Small intestine (tissue), 7 donors: ENCODE results near the gene PEDS1. TPM values are rescaled to one million over a fixed set of nuclear protein-coding genes. Genes with fewer than 3 reads are reported as not detected.

Experiments used
- DNase-seq, 2 donors: peaks; one replicate each; pipeline versions ENCODE4 v3.0.0 to v3.0.0-alpha.2; 2013
- FAIRE-seq: peaks from 2 replicates; lab custom pipeline; 2012; peaks lifted over from hg19 to GRCh38; lab: Jason Lieb, UNC
- H3K27ac ChIP-seq, 3 donors: one replicate each; pipeline ENCODE4 v1.5.1; 2013; ENCODE audit warnings: low read length in 2 of 3, mild to moderate bottlenecking in 2 of 3, control low read depth in 1 of 3, inconsistent platforms in 1 of 3, low read depth in 1 of 3, moderate library complexity in 1 of 3
- H3K27me3 ChIP-seq, 3 donors: one replicate each; pipeline ENCODE4 v1.6.1; 2013; ENCODE audit warnings: low read length in 3 of 3, inconsistent platforms in 1 of 3; ENCODE audit not compliant: control insufficient read depth in 3 of 3, insufficient read depth in 3 of 3
- H3K36me3 ChIP-seq, 3 donors: one replicate each; pipeline ENCODE4 v1.6.1; 2013; ENCODE audit warnings: low read length in 3 of 3, inconsistent platforms in 1 of 3, low read depth in 1 of 3, mild to moderate bottlenecking in 1 of 3, moderate library complexity in 1 of 3; ENCODE audit not compliant: control insufficient read depth in 3 of 3, insufficient read depth in 2 of 3
- H3K4me1 ChIP-seq, 3 donors: one replicate each; pipeline ENCODE4 v1.6.1; 2013; ENCODE audit warnings: low read length in 2 of 3, inconsistent platforms in 1 of 3, low read depth in 1 of 3, mild to moderate bottlenecking in 1 of 3, moderate library complexity in 1 of 3; ENCODE audit not compliant: control insufficient read depth in 3 of 3, insufficient read depth in 2 of 3
- H3K4me3 ChIP-seq, 3 donors: one replicate each; pipeline ENCODE4 v1.5.1; 2013; ENCODE audit warnings: low read length in 3 of 3, control low read depth in 1 of 3, inconsistent platforms in 1 of 3, low read depth in 1 of 3, mild to moderate bottlenecking in 1 of 3, moderate library complexity in 1 of 3
- H3K9me3 ChIP-seq, 2 donors: one replicate each; pipeline ENCODE4 v1.6.1; 2013; ENCODE audit warnings: low read depth in 1 of 2, low read length in 1 of 2; ENCODE audit not compliant: control insufficient read depth in 2 of 2, insufficient read depth in 1 of 2
- WGBS, 3 donors: extraction: QIAGEN DNeasy Blood & Tissue Kit; methylation state at CpG; one replicate each; pipeline ENCODE4 v1.1.7; 2013; 5-methylcytosine and 5-hydroxymethylcytosine counted together
- polyA plus RNA-seq, 4 donors: library from polyadenylated mRNA; stranded (reverse) in 3 of 4; unstranded in 1 of 4; fragments of 200-250 nt in 3 of 4; fragments of 120-200 nt in 1 of 4; gene quantifications; one replicate each; pipeline versions ENCODE4 v1.2.1 to v1.2.3, GENCODE V29; 2013
- donor health status: healthy with polysubstance abuse.
- donor health status: control.
- donor health status: control.
- donor health status: Bipolar disorder and iron deficiency.
- donor health status: healthy.

PEDS1 gene
- polyA plus RNA-seq, 4 donors = 16.8 to 33.5 (median 19.4) TPM

GRCh38 chr20:50193199-50193835 is 39.8 kb upstream of the PEDS1 start:
- H3K27ac ChIP-seq = peak overlapping the region in 2 of 3 donors; percentile 45 to 86
- no peak for FAIRE-seq
- DNase-seq = no peak
- 30 to 48% (median 41%) methylated on average over 10 of the region's 10 CpGs for WGBS, 3 donors
- peaks cover 0 to 40% (median 0%) of the 10 kb centered on the region in 3 donors for H3K36me3 ChIP-seq
- H3K9me3 ChIP-seq = no peaks in the 10 kb centered on the region
- peaks cover 3 to 35% (median 4%) of the 10 kb centered on the region in 3 donors for H3K4me1 ChIP-seq
- H3K4me3 ChIP-seq = peak overlapping the region; percentile 70 to 92 (median 92)
- H3K27me3 ChIP-seq = no peaks in the 10 kb centered on the region

- H3K4me3 ChIP-seq = peak overlapping the region; percentile 92
- H3K4me1 ChIP-seq = peaks cover 3 to 40% (median 4%) of the 10 kb centered on the region in 3 donors
- FAIRE-seq (no peak), DNase-seq (peak; percentile 87 to 90)
- 1 to 5% (median 2%) methylated on average over 25 of the region's 25 CpGs for WGBS, 3 donors
- H3K9me3 ChIP-seq = no peaks in the 10 kb centered on the region
- peaks cover 0 to 40% (median 0%) of the 10 kb centered on the region in 3 donors for H3K36me3 ChIP-seq
- no peaks in the 10 kb centered on the region for H3K27me3 ChIP-seq
- peak overlapping the region; percentile 45 to 100 (median 95) for H3K27ac ChIP-seq
These were observed 39.1 kb upstream of the PEDS1 start for GRCh38 chr20:50192364-50193198.

- Histone ChIP-seq H3K4me3 (peak overlapping the region; percentile 92), H3K9me3 (no peaks in the 10 kb centered on the region), H3K4me1 (peaks cover 3 to 45% (median 4%) of the 10 kb centered on the region in 3 donors), H3K27ac (peak overlapping the region; percentile 95 to 100 (median 99)), H3K27me3 (no peaks in the 10 kb centered on the region), H3K36me3 (peaks cover 0 to 33% (median 0%) of the 10 kb centered on the region in 3 donors)
- FAIRE-seq (no peak), DNase-seq (peak; percentile 57 to 82)
- 0% methylated on average over 46 to 96 of the region's 96 CpGs for WGBS, 3 donors
These were observed 38.2 kb upstream of the PEDS1 start for GRCh38 chr20:50191544-50192363.

GRCh38 chr20:50191065-50191543 is 37.6 kb upstream of the PEDS1 start:
- Histone ChIP-seq H3K4me1 (peaks cover 3 to 45% (median 4%) of the 10 kb centered on the region in 3 donors), H3K27me3 (no peaks in the 10 kb centered on the region), H3K9me3 (no peaks in the 10 kb centered on the region), H3K27ac (peak overlapping the region; percentile 95 to 100 (median 99)), H3K4me3 (peak overlapping the region; percentile 92), H3K36me3 (peaks cover 0 to 31% (median 0%) of the 10 kb centered on the region in 3 donors)
- DNase-seq = peak; percentile 66 to 81
- WGBS, 3 donors = 0 to 1% (median 0%) methylated on average over 5 to 69 of the region's 69 CpGs
- no peak for FAIRE-seq

- peaks cover 3 to 45% (median 4%) of the 10 kb centered on the region in 3 donors for H3K4me1 ChIP-seq
- DNase-seq (peak; percentile 78 to 95), FAIRE-seq (no peak)
- no peaks in the 10 kb centered on the region for H3K9me3 ChIP-seq
- no peaks in the 10 kb centered on the region for H3K27me3 ChIP-seq
- peak within 1 kb of the TSS; percentile 95 to 100 (median 99) for H3K27ac ChIP-seq
- 1% methylated on average over 64 to 89 of the region's 89 CpGs for WGBS, 3 donors
- H3K36me3 ChIP-seq = peaks cover 0 to 27% (median 0%) of the 10 kb centered on the region in 3 donors
- H3K4me3 ChIP-seq = peak within 1 kb of the TSS; percentile 92
These were observed 36.9 kb upstream of the PEDS1 start, which contains the start of gene CEBPB for GRCh38 chr20:50190251-50191064. Gene CEBPB (plus strand): TSS chr20:50190830. CDS start chr20:50191034, 204 bp downstream.

- Histone ChIP-seq H3K4me1 (peaks cover 3 to 44% (median 4%) of the 10 kb centered on the region in 3 donors), H3K27me3 (no peaks in the 10 kb centered on the region), H3K36me3 (peaks cover 0 to 22% (median 0%) of the 10 kb centered on the region in 3 donors), H3K9me3 (no peaks in the 10 kb centered on the region), H3K27ac (peak overlapping the region; percentile 95 to 100 (median 99)), H3K4me3 (peak overlapping the region in 2 of 3 donors; percentile 92)
- FAIRE-seq = no peak
- DNase-seq = peak; percentile 79 to 85
- WGBS, 3 donors = 16 to 35% (median 24%) methylated on average over 29 of the region's 29 CpGs
These were observed 36.2 kb upstream of the PEDS1 start for GRCh38 chr20:50189681-50190250.
